GM18526 (cell line): ENCODE measurements around the gene TDRKH.

ENCODE experiments used
- POLR2A ChIP-seq: IDR thresholded peaks from 3 replicates; pipeline ENCODE4 v1.6.1; 2011; ENCODE audit not compliant: insufficient read length; ENCODE audit errors: extremely low read depth

The TDRKH gene

GRCh38 chr1:151760597-151761385 is 29.5 kb downstream of the TDRKH start:
- TF ChIP-seq POLR2A = no peak

GRCh38 chr1:151759241-151759640 is 31.1 kb downstream of the TDRKH start:
- TF ChIP-seq POLR2A = no peak

GRCh38 chr1:151756291-151756690 is 34.0 kb downstream of the TDRKH start:
- TF ChIP-seq POLR2A = no peak

GRCh38 chr1:151741516-151741915 is 48.8 kb downstream of the TDRKH start:
- no peak for TF ChIP-seq POLR2A

GRCh38 chr1:151739590-151740355 is 50.5 kb downstream of the TDRKH start:
- no peak for TF ChIP-seq POLR2A

- no peak for TF ChIP-seq POLR2A
Measured at GRCh38 chr1:151737479-151737878, 52.8 kb downstream of the TDRKH start.

GRCh38 chr1:151737026-151737425 is 53.3 kb downstream of the TDRKH start:
- no peak for TF ChIP-seq POLR2A

- no peak for TF ChIP-seq POLR2A
Measured at GRCh38 chr1:151733126-151733525, 57.2 kb downstream of the TDRKH start.

GRCh38 chr1:151729966-151730291 is 60.4 kb downstream of the TDRKH start:
- no peak for TF ChIP-seq POLR2A

- no peak for TF ChIP-seq POLR2A
Measured at GRCh38 chr1:151729157-151729965, 60.9 kb downstream of the TDRKH start.

- TF ChIP-seq POLR2A = no peak
Measured at GRCh38 chr1:151728151-151729054, 61.9 kb downstream of the TDRKH start.

GRCh38 chr1:151723726-151724370 is 66.5 kb downstream of the TDRKH start:
- no peak for TF ChIP-seq POLR2A
